GM23248 (cell line): ENCODE data around the gene CDR2. TPM values are rescaled to one million over a fixed set of nuclear protein-coding genes. Genes with fewer than 3 reads are reported as not detected.
A peak's percentile ranks its signal among the peaks of the same experiment; 100 is the strongest.
"Not testable (repeated sequence)": the region's sequence is repeated elsewhere in the genome, so short reads cannot be mapped to it uniquely, and the experiment has no call there.

Source experiments
- DNase-seq: peaks from one replicate; pipeline ENCODE4 v3.0.0-alpha.2; 2015
- H2AFZ ChIP-seq: fragments of 200-600 bp; sonication (generic); 2 replicates; pipeline ENCODE4 v1.6.1; 2016; ENCODE audit warnings: antibody characterized with exemption
- H3F3A ChIP-seq: fragments of 200-600 bp; sonication (generic); 2 replicates; pipeline ENCODE4 v1.6.1; 2016; ENCODE audit warnings: mild to moderate bottlenecking, antibody characterized with exemption, mixed run types; ENCODE audit not compliant: insufficient read depth
- H3K27ac ChIP-seq: fragments of 200-600 bp; sonication (generic); 2 replicates; pipeline ENCODE4 v1.5.1; 2016; ENCODE audit warnings: mild to moderate bottlenecking
- H3K27me3 ChIP-seq: fragments of 200-600 bp; sonication (generic); replicated peaks from 2 replicates; pipeline ENCODE4 v1.6.1; 2016; ENCODE audit warnings: mild to moderate bottlenecking; ENCODE audit not compliant: insufficient read depth
- H3K36me3 ChIP-seq: fragments of 200-600 bp; sonication (generic); 2 replicates; pipeline ENCODE4 v1.6.1; 2016; ENCODE audit warnings: low read depth, mild to moderate bottlenecking
- H3K4me1 ChIP-seq: fragments of 200-600 bp; sonication (generic); 2 replicates; pipeline ENCODE4 v1.6.1; 2016; ENCODE audit warnings: mild to moderate bottlenecking; ENCODE audit not compliant: insufficient read depth
- H3K4me2 ChIP-seq: fragments of 200-600 bp; sonication (generic); one replicate; pipeline ENCODE4 v1.6.1; 2016; ENCODE audit warnings: mild to moderate bottlenecking; ENCODE audit not compliant: unreplicated experiment
- H3K4me3 ChIP-seq: fragments of 200-600 bp; sonication (generic); 2 replicates; pipeline ENCODE4 v1.5.1; 2016; ENCODE audit warnings: mild to moderate bottlenecking
- H3K79me2 ChIP-seq: fragments of 200-600 bp; sonication (generic); 2 replicates; pipeline ENCODE4 v1.6.1; 2016; ENCODE audit warnings: mild to moderate bottlenecking; ENCODE audit not compliant: insufficient read depth
- H3K9ac ChIP-seq: fragments of 200-600 bp; sonication (generic); 2 replicates; pipeline ENCODE4 v1.6.1; 2016; ENCODE audit warnings: mild to moderate bottlenecking
- H3K9me2 ChIP-seq: fragments of 200-600 bp; sonication (generic); 2 replicates; pipeline ENCODE4 v1.6.1; 2016; ENCODE audit warnings: mixed run types, mild to moderate bottlenecking, moderate library complexity; ENCODE audit not compliant: insufficient read depth
- H3K9me3 ChIP-seq: fragments of 200-600 bp; sonication (generic); one replicate; pipeline ENCODE4 v1.6.1; 2017; ENCODE audit warnings: low read depth
- H4K20me1 ChIP-seq: fragments of 200-600 bp; sonication (generic); 2 replicates; pipeline ENCODE4 v1.6.0; 2016; ENCODE audit not compliant: insufficient read depth
- EZH2 ChIP-seq: fragments of 200-600 bp; sonication (generic); IDR thresholded peaks from 2 replicates; pipeline ENCODE4 v1.6.1; 2018; ENCODE audit warnings: antibody characterized with exemption, mild to moderate bottlenecking; ENCODE audit not compliant: insufficient read depth, poor library complexity, severe bottlenecking
- EZH2phosphoT487 ChIP-seq: fragments of 200-600 bp; sonication (generic); IDR thresholded peaks from 2 replicates; pipeline ENCODE4 v1.6.1; 2018; ENCODE audit warnings: antibody characterized with exemption, moderate library complexity, mild to moderate bottlenecking, low read depth; ENCODE audit not compliant: insufficient read depth
- WGBS, 2 experiments: methylation state at CpG; one replicate each; pipeline ENCODE4 v1.1.6; 2015 to 2017; ENCODE audit warnings: low lambda C conversion rate in 2 of 2, low coverage in 1 of 2; ENCODE audit errors: missing lambda C conversion rate in 2 of 2; 5-methylcytosine and 5-hydroxymethylcytosine counted together
- in situ Hi-C: fragments of 300-500 bp; cut with MboI; formaldehyde crosslinking; loops from 2 replicates; pipeline ENCODE4 v1.15.0; 2020
- polyA plus RNA-seq: library from polyadenylated mRNA; unstranded; fragments of >200 nt; fragmentation: Nextera tagmentation; extraction: Ambion mirVana; gene quantifications from 2 replicates; pipeline ENCODE4 v1.2.1, GENCODE V29; 2016
- total RNA-seq: library from RNA; depleted of rRNA; stranded (reverse); fragments of >200 nt; shearing (Covaris generic); gene quantifications from 2 replicates; pipeline ENCODE4 v1.2.3, GENCODE V29; 2014

Gene CDR2
- total and polyA plus RNA-seq, 2 experiments from 2014 or later, result 25.1 to 45.6 TPM

DNA sequence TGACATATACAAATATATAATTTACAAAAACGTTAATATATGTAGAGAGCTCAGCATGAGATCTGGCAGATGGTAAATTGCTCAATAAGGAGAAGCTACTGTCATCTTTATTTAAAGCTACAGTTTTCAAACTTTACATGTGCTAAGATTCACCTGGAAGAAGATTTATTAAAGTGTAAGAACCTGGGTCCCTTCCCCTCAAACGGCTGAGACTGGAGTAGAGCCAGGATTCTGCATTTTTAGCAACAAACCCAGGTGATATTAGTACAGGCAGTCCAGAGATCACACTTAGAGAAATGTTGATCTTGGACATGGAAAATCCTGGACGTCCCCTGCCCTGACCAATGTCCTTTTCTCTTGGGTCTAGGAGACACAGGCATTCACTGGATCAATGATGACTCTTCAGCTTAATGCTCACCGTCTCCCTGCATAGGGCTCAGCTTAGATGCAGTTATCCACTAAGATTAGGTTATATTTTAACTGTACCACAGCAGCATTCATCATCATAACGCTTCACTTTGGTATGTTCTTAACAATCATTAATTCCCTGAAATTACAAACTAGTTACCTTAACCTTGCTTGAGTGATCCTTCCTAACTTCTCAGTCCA lies 20.4 kb downstream of the CDR2 start:
- peak overlapping the region; percentile 9 for H3K4me3 ChIP-seq
- no peak overlapping the region for H2AFZ ChIP-seq
- DNase-seq, result no peak
- H4K20me1 ChIP-seq, result 0 out of 2 replicates have a peak, but pooled peaks cover 4% of the 10 kb centered on the region
- H3K27ac ChIP-seq, result peak overlapping the region; percentile 80
- H3K4me2 ChIP-seq, result peak overlapping the region; percentile 68
- H3K36me3 ChIP-seq, result peaks cover 35% of the 10 kb centered on the region
- H3F3A ChIP-seq, result peaks cover 70% of the 10 kb centered on the region
- no peaks in the 10 kb centered on the region for H3K9me3 ChIP-seq
- peaks cover 90% of the 10 kb centered on the region for H3K79me2 ChIP-seq
- in situ Hi-C loops, result no loop called here
- peaks cover 52% of the 10 kb centered on the region for H3K4me1 ChIP-seq
- H3K9me2 ChIP-seq, result no peaks in the 10 kb centered on the region
- no peaks in the 10 kb centered on the region for H3K27me3 ChIP-seq
- 58 to 64% methylated on average over 5 of the region's 5 CpGs for WGBS, 2 experiments
- peak overlapping the region; percentile 52 for H3K9ac ChIP-seq
- TF ChIP-seq EZH2 (no peak), EZH2phosphoT487 (no peak)

GRCh38 chr16:22353191-22353919 lies 21.1 kb downstream of the CDR2 start:
- Histone ChIP-seq H3F3A (peaks cover 75% of the 10 kb centered on the region), H3K79me2 (peaks cover 90% of the 10 kb centered on the region), H3K27ac (peak overlapping the region; percentile 80), H2AFZ (no peak overlapping the region), H3K27me3 (no peaks in the 10 kb centered on the region), H4K20me1 (0 out of 2 replicates have a peak, but pooled peaks cover 4% of the 10 kb centered on the region), H3K9me3 (no peaks in the 10 kb centered on the region), H3K36me3 (peaks cover 42% of the 10 kb centered on the region), H3K4me1 (peaks cover 55% of the 10 kb centered on the region), H3K9ac (peak overlapping the region; percentile 52), H3K4me2 (peak overlapping the region; percentile 68), H3K9me2 (no peaks in the 10 kb centered on the region), H3K4me3 (peak overlapping the region; percentile 9)
- DNase-seq, result peak; percentile 86
- 28 to 32% methylated on average over 3 of the region's 3 CpGs for WGBS, 2 experiments
- TF ChIP-seq EZH2, result no peak
- TF ChIP-seq EZH2phosphoT487, result no peak
- in situ Hi-C loops, result no loop called here

DNA sequence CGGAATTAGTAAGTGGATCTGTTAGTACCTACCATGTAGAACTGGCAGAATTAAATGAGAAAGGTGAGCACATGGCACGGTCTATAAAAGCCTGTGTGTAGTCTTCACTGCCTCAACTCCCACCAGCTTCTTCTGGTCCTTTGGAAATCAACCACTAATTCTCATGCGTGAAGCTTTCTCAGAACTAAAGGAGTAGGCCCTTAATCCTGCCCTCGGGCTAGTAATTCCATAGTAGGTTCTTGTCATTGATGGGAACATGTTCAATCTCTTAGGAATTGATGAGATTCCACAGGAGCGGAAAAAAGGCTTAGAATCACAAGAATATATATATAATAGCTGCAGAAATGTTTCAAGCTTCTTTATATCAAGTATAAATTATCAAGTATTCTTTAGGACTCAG lies 21.7 kb downstream of the CDR2 start:
- Histone ChIP-seq H3K27ac (peak overlapping the region; percentile 80), H2AFZ (no peak overlapping the region), H3K4me3 (peak overlapping the region; percentile 9; the same call in 1 of the 2 replicates), H3K4me1 (peaks cover 52% of the 10 kb centered on the region), H4K20me1 (0 out of 2 replicates have a peak, but pooled peaks cover 4% of the 10 kb centered on the region), H3K9me2 (no peaks in the 10 kb centered on the region), H3K4me2 (peak overlapping the region; percentile 68), H3K9me3 (no peaks in the 10 kb centered on the region), H3K27me3 (no peaks in the 10 kb centered on the region), H3K36me3 (peaks cover 46% of the 10 kb centered on the region), H3K9ac (peak overlapping the region; percentile 52), H3K79me2 (peaks cover 90% of the 10 kb centered on the region), H3F3A (peaks cover 78% of the 10 kb centered on the region)
- WGBS, 2 experiments, result 97 to 99% methylated on average over 5 of the region's 5 CpGs
- in situ Hi-C loops, result no loop called here
- TF ChIP-seq EZH2phosphoT487, result no peak
- TF ChIP-seq EZH2, result no peak
- DNase-seq, result peak; percentile 5

DNA sequence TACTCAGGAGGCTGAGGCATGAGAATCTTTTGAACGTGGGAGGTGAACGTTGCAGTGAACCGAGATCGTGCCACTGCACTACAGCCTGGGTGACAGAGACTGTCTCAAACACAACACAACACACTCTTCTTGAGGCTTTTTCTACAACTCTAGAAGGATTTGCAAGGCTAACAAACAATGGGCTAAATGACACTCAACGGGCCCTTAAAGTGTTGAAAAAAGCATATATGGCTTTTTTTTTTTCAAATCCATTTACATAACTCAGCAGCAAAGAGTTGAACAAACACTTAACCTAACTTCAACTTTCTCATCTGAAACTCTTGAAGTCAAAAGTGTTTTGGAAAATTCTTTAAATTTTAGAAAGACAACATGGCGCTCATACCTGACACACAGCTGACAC lies 22.3 kb downstream of the CDR2 start:
- Histone ChIP-seq H3F3A (peaks cover 78% of the 10 kb centered on the region), H3K27ac (peak overlapping the region; percentile 80), H3K27me3 (no peaks in the 10 kb centered on the region), H3K4me1 (peaks cover 50% of the 10 kb centered on the region), H3K36me3 (peaks cover 52% of the 10 kb centered on the region), H4K20me1 (0 out of 2 replicates have a peak, but pooled peaks cover 4% of the 10 kb centered on the region), H3K9me3 (no peaks in the 10 kb centered on the region), H3K9ac (peak overlapping the region; percentile 52; the same call in 1 of the 2 replicates), H3K79me2 (peaks cover 90% of the 10 kb centered on the region), H3K4me2 (peak overlapping the region; percentile 68), H3K9me2 (no peaks in the 10 kb centered on the region), H3K4me3 (0 out of 2 replicates have a peak overlapping the region, but pooled peaks have one; percentile 9), H2AFZ (no peak overlapping the region)
- no peak for DNase-seq
- in situ Hi-C loops, result no loop called here
- TF ChIP-seq EZH2, result no peak
- WGBS, 2 experiments, result 99 to 100% methylated on average over 6 of the region's 6 CpGs

GRCh38 chr16:22351017-22351416 lies 23.4 kb downstream of the CDR2 start:
- Histone ChIP-seq H3K79me2 (peaks cover 90% of the 10 kb centered on the region), H3K4me1 (peaks cover 50% of the 10 kb centered on the region), H3F3A (peaks cover 77% of the 10 kb centered on the region), H3K36me3 (peaks cover 62% of the 10 kb centered on the region), H3K27ac (0 out of 2 replicates have a peak overlapping the region, but pooled peaks have one; percentile 80)
- DNase-seq, H3K9me3 ChIP-seq, H4K20me1 ChIP-seq, H2AFZ ChIP-seq, H3K27me3 ChIP-seq, H3K9me2 ChIP-seq, H3K4me2 ChIP-seq, in situ Hi-C loops, H3K9ac ChIP-seq, H3K4me3 ChIP-seq: not testable (repeated sequence)
- 95 to 97% methylated on average over 6 of the region's 6 CpGs for WGBS, 2 experiments
